SJSA1 (cell line): Measurements from ENCODE around the gene FOXQ1. TPM values are rescaled to one million over a fixed set of nuclear protein-coding genes. Genes with fewer than 3 reads are reported as not detected.

Source experiments
- DNase-seq, 2 experiments: peaks; one replicate each; pipeline ENCODE4 v3.0.0-alpha.2; 2015 to 2020; ENCODE audit warnings: low spot score in 2 of 2, low read depth in 1 of 2
- H3K27ac ChIP-seq: fragments of 250-450 bp; sonication (Bioruptor Pico); 2 replicates; pipeline ENCODE4 v1.5.1; 2020; ENCODE audit warnings: mild to moderate bottlenecking, moderate library complexity
- H3K27me3 ChIP-seq: fragments of 250-450 bp; sonication (Bioruptor Pico); replicated peaks from 2 replicates; pipeline ENCODE4 v1.5.1; 2020; ENCODE audit warnings: mild to moderate bottlenecking, moderate library complexity
- H3K36me3 ChIP-seq: fragments of 250-450 bp; sonication (Bioruptor Pico); 2 replicates; pipeline ENCODE4 v1.5.1; 2020; ENCODE audit warnings: mild to moderate bottlenecking
- H3K4me1 ChIP-seq: fragments of 250-450 bp; sonication (Bioruptor Pico); replicated peaks from 2 replicates; pipeline ENCODE4 v1.6.1; 2021; ENCODE audit warnings: mild to moderate bottlenecking
- H3K4me3 ChIP-seq: fragments of 250-450 bp; sonication (Bioruptor Pico); 2 replicates; pipeline ENCODE4 v1.5.1; 2020; ENCODE audit warnings: mild to moderate bottlenecking
- H3K9me3 ChIP-seq: fragments of 250-450 bp; sonication (Bioruptor Pico); replicated peaks from 2 replicates; pipeline ENCODE4 v1.5.1; 2020; ENCODE audit warnings: mild to moderate bottlenecking
- total RNA-seq: library from RNA; depleted of rRNA; stranded (reverse); fragments of >200 nt; shearing (Covaris generic); gene quantifications from 2 replicates; pipeline ENCODE4 v1.2.3, GENCODE V29; 2014

Gene FOXQ1
- total RNA-seq, 1 experiment from 2014 or later, result 0.66 TPM

DNA sequence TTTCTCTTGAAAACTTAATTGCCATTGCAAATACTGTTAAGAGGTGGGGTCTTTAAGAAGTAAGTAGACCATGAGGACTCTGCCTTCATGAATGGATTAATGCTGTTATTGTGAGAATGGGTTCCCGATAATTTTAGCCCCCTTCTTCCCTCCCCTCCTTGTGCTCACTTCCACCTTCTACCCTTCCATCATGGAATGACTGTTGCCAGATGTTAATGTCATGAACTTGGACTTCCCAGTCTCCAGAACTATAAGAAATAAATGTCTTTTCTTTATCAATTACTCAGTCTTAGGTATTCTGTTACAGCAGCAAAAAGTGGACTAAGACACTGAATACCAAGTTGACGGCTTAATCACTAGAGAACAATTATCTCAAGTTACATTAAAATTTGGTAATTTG lies 5.8 kb upstream of the FOXQ1 start:
- 0 out of 2 replicates have a peak, but pooled peaks cover 3% of the 10 kb centered on the region for H3K36me3 ChIP-seq
- H3K9me3 ChIP-seq, result no peaks in the 10 kb centered on the region; the same call in 1 of the 2 replicates

GRCh38 chr6:1309366-1309765 lies 2.5 kb upstream of the FOXQ1 start:
- 0 out of 2 replicates have a peak, but pooled peaks cover 3% of the 10 kb centered on the region for H3K36me3 ChIP-seq
- H3K4me3 ChIP-seq, result no peak overlapping the region
- no peaks in the 10 kb centered on the region for H3K9me3 ChIP-seq
- no peak overlapping the region for H3K27ac ChIP-seq
- H3K4me1 ChIP-seq, result peaks cover 32% of the 10 kb centered on the region
- H3K27me3 ChIP-seq, result no peaks in the 10 kb centered on the region
- DNase-seq, result no peak

More for the DNA sequence above, 5.8 kb upstream of the FOXQ1 start:
- no peak overlapping the region for H3K4me3 ChIP-seq
- H3K27me3 ChIP-seq, result no peaks in the 10 kb centered on the region
- peaks cover 3% of the 10 kb centered on the region; the same call in 1 of the 2 replicates for H3K4me1 ChIP-seq
- no peak overlapping the region for H3K27ac ChIP-seq
- no peak for DNase-seq

- Histone ChIP-seq H3K4me3 (peak overlapping the region; percentile 48), H3K9me3 (no peaks in the 10 kb centered on the region), H3K4me1 (peaks cover 33% of the 10 kb centered on the region), H3K27ac (no peak overlapping the region), H3K27me3 (no peaks in the 10 kb centered on the region), H3K36me3 (no peaks in the 10 kb centered on the region)
- no peak for DNase-seq
Observed at GRCh38 chr6:1310628-1311399, 1.1 kb upstream of the FOXQ1 start.

DNA sequence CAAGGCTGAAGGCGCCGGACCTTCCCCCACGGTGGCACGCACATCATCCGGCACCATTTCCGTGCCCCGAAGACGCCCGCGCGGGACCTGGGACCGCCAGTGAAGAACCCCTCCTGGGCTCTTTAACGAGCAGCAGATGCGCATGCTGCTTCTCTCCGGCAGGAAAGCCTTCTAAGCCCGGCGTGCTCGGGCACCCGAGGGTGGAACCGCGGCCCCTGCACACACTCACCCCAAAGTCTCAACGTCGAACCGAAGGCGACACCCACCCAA lies 240 bp downstream of the FOXQ1 start:
- Histone ChIP-seq H3K4me1 (peaks cover 36% of the 10 kb centered on the region), H3K27me3 (no peaks in the 10 kb centered on the region), H3K4me3 (peak overlapping the region; percentile 48), H3K36me3 (no peaks in the 10 kb centered on the region), H3K27ac (no peak overlapping the region), H3K9me3 (no peaks in the 10 kb centered on the region)
- DNase-seq, result peak in 1 of 2 experiments; percentile 72

DNA sequence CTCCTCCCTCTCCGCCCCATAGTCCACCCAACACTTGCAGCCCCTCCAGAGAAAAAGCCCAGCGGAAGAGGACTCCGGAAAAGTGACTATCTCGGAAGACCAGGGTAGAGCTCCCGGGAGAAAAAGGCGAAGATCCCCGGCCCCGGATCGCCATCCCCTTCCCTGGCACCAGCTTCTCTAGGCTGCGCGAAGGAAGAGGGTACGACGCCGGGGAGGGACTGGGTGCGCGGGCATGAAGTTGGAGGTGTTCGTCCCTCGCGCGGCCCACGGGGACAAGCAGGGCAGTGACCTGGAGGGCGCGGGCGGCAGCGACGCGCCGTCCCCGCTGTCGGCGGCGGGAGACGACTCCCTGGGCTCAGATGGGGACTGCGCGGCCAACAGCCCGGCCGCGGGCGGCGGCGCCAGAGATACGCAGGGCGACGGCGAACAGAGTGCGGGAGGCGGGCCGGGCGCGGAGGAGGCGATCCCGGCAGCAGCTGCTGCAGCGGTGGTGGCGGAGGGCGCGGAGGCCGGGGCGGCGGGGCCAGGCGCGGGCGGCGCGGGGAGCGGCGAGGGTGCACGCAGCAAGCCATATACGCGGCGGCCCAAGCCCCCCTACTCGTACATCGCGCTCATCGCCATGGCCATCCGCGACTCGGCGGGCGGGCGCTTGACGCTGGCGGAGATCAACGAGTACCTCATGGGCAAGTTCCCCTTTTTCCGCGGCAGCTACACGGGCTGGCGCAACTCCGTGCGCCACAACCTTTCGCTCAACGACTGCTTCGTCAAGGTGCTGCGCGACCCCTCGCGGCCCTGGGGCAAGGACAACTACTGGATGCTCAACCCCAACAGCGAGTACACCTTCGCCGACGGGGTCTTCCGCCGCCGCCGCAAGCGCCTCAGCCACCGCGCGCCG lies 822 bp downstream of the FOXQ1 start:
- Histone ChIP-seq H3K27me3 (no peaks in the 10 kb centered on the region), H3K9me3 (no peaks in the 10 kb centered on the region), H3K4me3 (peak overlapping the region; percentile 48), H3K36me3 (no peaks in the 10 kb centered on the region), H3K4me1 (peaks cover 36% of the 10 kb centered on the region), H3K27ac (no peak overlapping the region)
- DNase-seq, result peak in 1 of 2 experiments; percentile 63

GRCh38 chr6:1313384-1313766 lies 1.5 kb downstream of the FOXQ1 start:
- Histone ChIP-seq H3K4me3 (peak overlapping the region; percentile 48), H3K36me3 (no peaks in the 10 kb centered on the region), H3K27ac (no peak overlapping the region), H3K9me3 (0 out of 2 replicates have a peak, but pooled peaks cover 3% of the 10 kb centered on the region), H3K27me3 (no peaks in the 10 kb centered on the region), H3K4me1 (peaks cover 36% of the 10 kb centered on the region)
- DNase-seq, result no peak

DNA sequence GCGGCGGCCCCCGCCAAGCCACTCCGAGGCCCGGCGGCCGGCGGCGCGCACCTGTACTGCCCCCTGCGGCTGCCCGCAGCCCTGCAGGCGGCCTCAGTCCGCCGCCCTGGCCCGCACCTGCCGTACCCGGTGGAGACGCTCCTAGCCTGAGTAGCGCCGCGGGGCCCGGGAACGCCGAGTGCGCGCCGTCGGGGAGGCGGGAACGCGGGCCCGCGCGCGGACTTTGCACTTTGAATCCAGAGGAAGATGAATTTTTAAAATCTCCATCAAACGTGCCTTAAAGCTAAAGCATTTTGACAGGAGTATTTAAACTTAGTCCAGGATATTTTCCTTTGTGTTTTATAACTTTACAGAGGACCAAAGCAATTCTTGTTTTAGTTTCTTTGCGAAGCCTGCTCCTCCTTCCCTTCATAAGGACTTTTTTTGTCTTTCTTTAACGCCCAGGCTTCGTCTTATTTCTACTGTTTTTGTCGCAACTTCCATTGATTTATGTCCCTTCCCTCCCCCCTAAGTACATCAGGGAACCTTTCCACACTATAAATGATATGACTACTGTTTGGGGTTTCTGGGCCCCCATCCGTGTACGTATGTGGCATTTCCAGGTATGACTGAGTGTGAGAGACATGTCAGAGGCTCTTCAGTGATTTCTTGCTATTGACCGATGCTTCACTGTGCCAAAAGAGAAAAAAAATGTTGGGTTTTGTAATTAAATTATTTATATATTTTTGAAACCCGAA lies 2.0 kb downstream of the FOXQ1 start:
- DNase-seq, result no peak
- H3K4me3 ChIP-seq, result peak overlapping the region; percentile 48
- no peaks in the 10 kb centered on the region for H3K27me3 ChIP-seq

DNA sequence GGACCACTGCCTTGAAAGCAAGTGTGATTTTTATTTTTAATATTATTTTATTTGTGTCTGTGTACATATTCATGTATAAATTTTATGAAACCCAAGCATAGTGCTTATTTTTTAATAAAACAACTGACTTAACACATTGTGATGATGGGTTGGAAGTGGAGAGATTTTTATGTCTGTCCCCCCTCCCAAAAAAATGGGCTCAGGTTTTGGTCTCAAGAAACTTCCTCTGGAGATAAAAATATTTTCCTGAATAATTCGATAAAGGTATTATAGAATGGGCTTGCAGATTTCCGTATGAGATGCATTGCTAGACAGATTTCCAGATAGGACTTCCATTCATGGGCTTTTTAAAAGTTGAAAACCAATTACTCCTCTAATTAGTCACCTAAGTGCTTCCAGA lies 2.7 kb downstream of the FOXQ1 start:
- no peak overlapping the region for H3K4me3 ChIP-seq
- no peaks in the 10 kb centered on the region for H3K36me3 ChIP-seq
- 0 out of 2 replicates have a peak, but pooled peaks cover 3% of the 10 kb centered on the region for H3K9me3 ChIP-seq
- DNase-seq, result no peak
- H3K4me1 ChIP-seq, result peaks cover 36% of the 10 kb centered on the region
- H3K27me3 ChIP-seq, result no peaks in the 10 kb centered on the region
- H3K27ac ChIP-seq, result no peak overlapping the region

More for the DNA sequence above, 2.0 kb downstream of the FOXQ1 start:
- H3K4me1 ChIP-seq, result peaks cover 36% of the 10 kb centered on the region
- H3K27ac ChIP-seq, result no peak overlapping the region
- no peaks in the 10 kb centered on the region for H3K36me3 ChIP-seq
- 0 out of 2 replicates have a peak, but pooled peaks cover 3% of the 10 kb centered on the region for H3K9me3 ChIP-seq

- Histone ChIP-seq H3K9me3 (0 out of 2 replicates have a peak, but pooled peaks cover 3% of the 10 kb centered on the region), H3K4me3 (no peak overlapping the region), H3K4me1 (peaks cover 36% of the 10 kb centered on the region), H3K27me3 (no peaks in the 10 kb centered on the region), H3K27ac (no peak overlapping the region), H3K36me3 (no peaks in the 10 kb centered on the region)
- DNase-seq, result no peak
Observed at GRCh38 chr6:1315201-1315559, 3.3 kb downstream of the FOXQ1 start.

DNA sequence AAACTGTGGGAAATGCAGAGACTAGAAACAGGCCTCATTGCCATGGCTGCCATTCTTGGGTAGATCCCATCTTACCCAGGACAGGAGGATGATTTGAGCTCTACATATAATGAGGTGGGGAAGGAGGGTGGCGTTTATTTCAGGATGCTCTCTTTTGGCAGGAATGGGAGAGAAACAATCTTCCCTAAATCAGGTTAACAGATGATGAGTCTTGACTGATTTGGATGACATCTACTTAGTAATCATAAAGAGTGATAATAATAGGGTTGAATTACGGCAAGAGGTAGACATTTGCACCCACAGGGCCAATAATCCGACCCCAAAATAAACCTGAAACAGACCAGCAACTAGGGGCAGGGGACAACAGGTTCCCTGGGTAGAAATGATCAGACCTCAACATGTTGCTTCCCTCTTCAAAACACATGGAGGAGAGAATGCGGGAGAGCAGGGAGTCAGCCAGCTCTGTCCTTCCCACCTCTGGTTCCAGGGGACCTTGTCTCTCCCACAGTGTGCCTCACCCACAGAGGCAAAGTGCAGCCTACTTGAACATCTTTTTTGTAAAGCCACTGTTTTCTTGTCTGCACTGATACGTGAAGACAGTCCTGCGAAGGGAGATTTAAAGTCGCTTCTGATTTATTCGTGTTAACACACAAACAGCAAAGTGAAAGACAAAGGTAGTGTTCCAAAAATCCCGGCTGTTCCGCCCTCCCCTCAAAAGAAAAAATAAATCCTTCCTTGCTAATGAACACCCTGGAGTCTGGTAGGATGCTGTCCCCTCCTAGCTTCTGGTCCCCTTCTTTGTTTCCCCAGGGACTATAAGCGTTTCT lies 3.9 kb downstream of the FOXQ1 start:
- H3K4me1 ChIP-seq, result peaks cover 36% of the 10 kb centered on the region
- H3K27ac ChIP-seq, result no peak overlapping the region
- no peak for DNase-seq
- 0 out of 2 replicates have a peak, but pooled peaks cover 3% of the 10 kb centered on the region for H3K9me3 ChIP-seq
- H3K4me3 ChIP-seq, result peak overlapping the region; percentile 47; the same call in 1 of the 2 replicates
- no peaks in the 10 kb centered on the region for H3K36me3 ChIP-seq
- no peaks in the 10 kb centered on the region for H3K27me3 ChIP-seq

DNA sequence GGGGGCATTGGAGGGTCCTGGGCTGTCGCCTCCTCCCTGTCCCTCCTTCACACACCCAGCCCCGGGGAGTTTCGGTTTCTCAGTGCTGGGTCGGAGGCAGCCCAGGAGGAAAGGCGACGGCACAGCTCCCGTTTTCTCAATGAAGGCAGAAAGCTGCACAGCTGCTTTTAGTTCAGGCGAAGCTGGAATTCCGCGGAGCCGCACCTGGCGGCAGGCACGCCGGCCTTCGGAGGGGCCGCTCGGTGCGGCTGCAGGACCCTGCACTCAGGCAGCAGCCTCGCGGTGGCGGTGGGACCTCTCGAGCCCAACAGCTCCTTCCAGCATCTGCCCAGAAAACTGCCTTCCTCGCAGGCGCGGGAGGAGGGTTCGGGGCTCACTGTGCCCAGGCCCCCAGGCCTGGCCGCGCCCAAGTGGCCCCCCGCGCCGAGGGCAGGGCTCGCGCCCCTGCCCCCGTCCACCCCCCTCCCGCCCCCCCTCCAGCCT lies 4.6 kb downstream of the FOXQ1 start:
- Histone ChIP-seq H3K27ac (no peak overlapping the region), H3K9me3 (0 out of 2 replicates have a peak, but pooled peaks cover 3% of the 10 kb centered on the region)
- DNase-seq, result peak in 1 of 2 experiments; percentile 47

DNA sequence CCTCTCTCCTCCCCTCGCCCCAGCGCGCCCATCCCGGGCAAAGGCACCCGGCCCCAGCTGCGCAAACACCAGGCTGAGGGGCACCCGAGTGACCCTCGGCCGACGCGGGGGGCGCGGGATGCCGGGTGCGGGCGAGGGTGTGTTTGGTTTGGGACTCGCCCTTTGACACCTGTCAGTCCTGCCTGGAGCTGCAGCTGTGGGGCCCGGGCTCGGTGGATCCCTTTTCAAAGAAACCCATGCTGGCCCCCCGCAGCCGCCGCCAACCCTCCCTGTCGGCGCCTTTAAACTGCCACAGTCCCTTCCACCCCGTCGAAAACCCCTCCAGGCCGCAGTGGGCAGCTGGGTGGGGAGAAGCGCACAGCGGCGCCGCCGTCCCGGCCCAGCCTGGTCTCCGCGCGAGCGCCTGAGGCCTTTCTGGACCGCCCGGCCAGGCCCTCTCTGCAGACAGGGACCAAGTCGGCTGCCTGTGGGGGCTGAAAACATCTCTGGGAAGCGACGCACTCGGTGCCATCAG lies 5.5 kb downstream of the FOXQ1 start:
- Histone ChIP-seq H3K36me3 (no peaks in the 10 kb centered on the region), H3K4me3 (no peak overlapping the region), H3K27me3 (no peaks in the 10 kb centered on the region), H3K27ac (no peak overlapping the region), H3K4me1 (peaks cover 31% of the 10 kb centered on the region), H3K9me3 (0 out of 2 replicates have a peak, but pooled peaks cover 3% of the 10 kb centered on the region)
- DNase-seq, result no peak

More for the DNA sequence above, 4.6 kb downstream of the FOXQ1 start:
- Histone ChIP-seq H3K4me1 (peaks cover 31% of the 10 kb centered on the region), H3K4me3 (peak overlapping the region; percentile 47), H3K36me3 (no peaks in the 10 kb centered on the region), H3K27me3 (no peaks in the 10 kb centered on the region)
